GM20431 (cell line): ENCODE measurements around the gene VWA7.
"Not testable (repeated sequence)": the region's sequence is repeated elsewhere in the genome, so short reads cannot be mapped to it uniquely, and the experiment has no call there.

Experiments used
- in situ Hi-C: fragments of 300-500 bp; cut with MseI, MboI; formaldehyde crosslinking; loops from one replicate; pipeline ENCODE4 v1.15.0; 2020; ENCODE audit warnings: low sequenced_read_pairs; ENCODE audit not compliant: unreplicated experiment

VWA7 gene

GRCh38 chr6:31776989-31777666 lies at the start of gene VWA7:
VWA7 (minus strand) TSS chr6:31777328; CDS start chr6:31776779, 549 bp downstream.
- in situ Hi-C loops: no loop called here

- in situ Hi-C loops: no loop called here
These were observed 49.7 kb upstream of the VWA7 start for GRCh38 chr6:31826793-31827285.

GRCh38 chr6:31825553-31825952 lies 48.4 kb upstream of the VWA7 start:
- in situ Hi-C loops: no loop called here

GRCh38 chr6:31823592-31824196 lies 46.6 kb upstream of the VWA7 start:
- in situ Hi-C loops: not testable (repeated sequence)

GRCh38 chr6:31822036-31822821 lies 45.1 kb upstream of the VWA7 start:
- in situ Hi-C loops: no loop called here

GRCh38 chr6:31821301-31822035 lies 44.3 kb upstream of the VWA7 start:
- in situ Hi-C loops: no loop called here

- in situ Hi-C loops: not testable (repeated sequence)
These were observed 43.3 kb upstream of the VWA7 start for GRCh38 chr6:31820399-31820798.

GRCh38 chr6:31819871-31820299 lies 42.8 kb upstream of the VWA7 start:
- in situ Hi-C loops: no loop called here

GRCh38 chr6:31817929-31818511 lies 40.9 kb upstream of the VWA7 start:
- in situ Hi-C loops: not testable (repeated sequence)

- in situ Hi-C loops: not testable (repeated sequence)
These were observed 40.2 kb upstream of the VWA7 start for GRCh38 chr6:31817133-31817928.

GRCh38 chr6:31815025-31815838 lies 38.1 kb upstream of the VWA7 start, which contains the start of the genes HSPA1A and HSPA1L:
HSPA1A (plus strand) TSS chr6:31815543; CDS start chr6:31815757, 214 bp downstream.
HSPA1L (minus strand) TSS chr6:31815283; CDS start chr6:31811972, 3,311 bp downstream.
- in situ Hi-C loops: no loop called here

GRCh38 chr6:31814677-31815024 lies 37.5 kb upstream of the VWA7 start:
- in situ Hi-C loops: no loop called here

GRCh38 chr6:31813465-31813849 lies 36.3 kb upstream of the VWA7 start:
- in situ Hi-C loops: no loop called here

- in situ Hi-C loops: no loop called here
These were observed 34.5 kb upstream of the VWA7 start for GRCh38 chr6:31811645-31812044.

GRCh38 chr6:31808599-31808998 lies 31.5 kb upstream of the VWA7 start:
- in situ Hi-C loops: not testable (repeated sequence)

- in situ Hi-C loops: no loop called here
These were observed 29.5 kb upstream of the VWA7 start, which contains the start of gene LSM2 for GRCh38 chr6:31806470-31807272. LSM2 (minus strand) TSS chr6:31806966; CDS start chr6:31806757, 209 bp downstream.

- in situ Hi-C loops: no loop called here
These were observed 28.9 kb upstream of the VWA7 start for GRCh38 chr6:31805939-31806469.
